ENCODE data around the gene NPAT.

GRCh38 chr11:108228251-108228650 is 5.8 kb upstream of the NPAT start:
- TF ChIP-seq POLR2A (IDR thresholded peaks at IDR 0.05) (no peak), CTCF (IDR thresholded peaks at IDR 0.05) (no peak)

All from heart left ventricle (tissue), 13 donors.